PC-9 (cell line): ENCODE measurements around the gene PMIS2. TPM values are rescaled to one million over a fixed set of nuclear protein-coding genes. Genes with fewer than 3 reads are reported as not detected.

Experiments used
- BruUV-seq: library from RNA; stranded (reverse); fragments of 400-500 nt; replicated peaks from 2 replicates; lab custom pipeline; 2021; lab: Mats Ljungman, UMichigan
- CTCF ChIA-PET: fragments of 300-600 bp; sonication (Branson Sonifier 250); formaldehyde crosslinking; loops from one replicate; lab custom pipeline; 2022; ENCODE audit warnings: antibody characterized with exemption; lab: Charles Lee
- POLR2A ChIA-PET: fragments of 300-600 bp; sonication (Branson Sonifier 250); formaldehyde crosslinking; loops from one replicate; lab custom pipeline; 2022; ENCODE audit warnings: antibody characterized with exemption; ENCODE audit not compliant: unreplicated experiment; lab: Charles Lee
- DNase-seq, 2 experiments: peaks; one replicate each; pipeline versions ENCODE4 v3.0.0 to v3.0.0-alpha.2; 2015 to 2022; ENCODE audit warnings: mixed read lengths in 1 of 2
- H2AFZ ChIP-seq: fragments of 200-600 bp; sonication (generic); 2 replicates; pipeline ENCODE4 v1.8.1; 2017; ENCODE audit warnings: antibody characterized with exemption
- H3F3A ChIP-seq: fragments of 200-600 bp; sonication (generic); 2 replicates; pipeline ENCODE4 v1.8.1; 2017; ENCODE audit warnings: antibody characterized with exemption, mild to moderate bottlenecking, low read depth; ENCODE audit not compliant: insufficient read depth
- H3K27ac ChIP-seq: fragments of 200-600 bp; sonication (generic); 2 replicates; pipeline ENCODE4 v1.6.1; 2016; ENCODE audit warnings: mixed run types
- H3K27me3 ChIP-seq: fragments of 200-600 bp; sonication (generic); 2 replicates; pipeline ENCODE4 v1.6.1; 2016; ENCODE audit warnings: low read depth, mixed run types; ENCODE audit not compliant: insufficient read depth
- H3K36me3 ChIP-seq: fragments of 200-600 bp; sonication (generic); 2 replicates; pipeline ENCODE4 v1.6.1; 2016; ENCODE audit warnings: low read depth, mixed run types
- H3K4me1 ChIP-seq: fragments of 200-600 bp; sonication (generic); replicated peaks from 2 replicates; pipeline ENCODE4 v1.6.1; 2016; ENCODE audit warnings: mixed run types; ENCODE audit not compliant: insufficient read depth
- H3K4me2 ChIP-seq: fragments of 200-600 bp; sonication (generic); 2 replicates; pipeline ENCODE4 v1.6.1; 2017; ENCODE audit warnings: mixed run types
- H3K4me3 ChIP-seq: fragments of 200-600 bp; sonication (generic); 2 replicates; pipeline ENCODE4 v1.6.1; 2016; ENCODE audit warnings: mixed run types
- H3K79me2 ChIP-seq: fragments of 200-600 bp; sonication (generic); 2 replicates; pipeline ENCODE4 v1.6.1; 2017; ENCODE audit warnings: low read depth, mixed run types
- H3K9me2 ChIP-seq: fragments of 200-600 bp; sonication (generic); 2 replicates; pipeline ENCODE4 v1.8.1; 2017; ENCODE audit warnings: mild to moderate bottlenecking; ENCODE audit not compliant: insufficient read depth
- H3K9me3 ChIP-seq: fragments of 200-600 bp; sonication (generic); 2 replicates; pipeline ENCODE4 v1.8.1; 2016; ENCODE audit warnings: low read depth; ENCODE audit not compliant: insufficient read depth
- H4K20me1 ChIP-seq: fragments of 200-600 bp; sonication (generic); 2 replicates; pipeline ENCODE4 v1.8.1; 2017; ENCODE audit not compliant: insufficient read depth
- CTCF ChIP-seq: fragments of 200-600 bp; sonication (generic); conservative IDR thresholded peaks from 2 replicates; pipeline ENCODE4 v1.6.1; 2017; ENCODE audit warnings: mixed run types, antibody characterized with exemption, mild to moderate bottlenecking, moderate library complexity
- EZH2 ChIP-seq: fragments of 200-600 bp; sonication (generic); IDR thresholded peaks from 2 replicates; pipeline ENCODE4 v1.8.0; 2017; ENCODE audit warnings: antibody characterized with exemption, low read depth
- intact Hi-C: fragments of 100-400 bp; cut with micrococcal nuclease; formaldehyde crosslinking; loops from one replicate; pipeline ENCODE4 v1.10.0; 2022; ENCODE audit not compliant: unreplicated experiment
- total RNA-seq: library from RNA; stranded (reverse); gene quantifications from 2 replicates; pipeline ENCODE4 v1.2.3, GENCODE V29; 2021

PMIS2 gene
- total RNA-seq, 1 experiment from 2014 or later = not detected

GRCh38 chr19:35556846-35557538 lies 29.0 kb upstream of the PMIS2 start:
- Histone ChIP-seq H2AFZ (no peak overlapping the region), H3K4me3 (no peak overlapping the region), H3K27ac (no peak overlapping the region), H3K9me2 (no peaks in the 10 kb centered on the region), H3K36me3 (no peaks in the 10 kb centered on the region), H3K27me3 (peaks cover 20% of the 10 kb centered on the region), H3K4me1 (no peaks in the 10 kb centered on the region), H3K4me2 (no peak overlapping the region), H3K79me2 (no peaks in the 10 kb centered on the region), H3K9me3 (no peaks in the 10 kb centered on the region), H4K20me1 (no peaks in the 10 kb centered on the region), H3F3A (no peaks in the 10 kb centered on the region; the same call in none of the 2 replicates)
- TF ChIP-seq EZH2 = no peak
- TF ChIP-seq CTCF = no peak
- no TSS peak for BruUV-seq
- ChIA-PET CTCF (interaction anchor here (0.6 kb wide), 1 partner anchor 116 kb away, joined by 3 read pairs; no protein-coding TSS in a partner anchor), POLR2A (no interaction called here)
- intact Hi-C loops = no loop called here
- no peak for DNase-seq

- intact Hi-C loops = no loop called here
- Histone ChIP-seq H3K4me2 (no peak overlapping the region), H3F3A (no peaks in the 10 kb centered on the region; the same call in 1 of the 2 replicates), H3K9me2 (no peaks in the 10 kb centered on the region), H3K4me1 (no peaks in the 10 kb centered on the region), H4K20me1 (no peaks in the 10 kb centered on the region), H3K4me3 (no peak overlapping the region), H3K27me3 (peaks cover 28% of the 10 kb centered on the region), H3K36me3 (no peaks in the 10 kb centered on the region), H3K79me2 (no peaks in the 10 kb centered on the region), H2AFZ (no peak overlapping the region), H3K9me3 (no peaks in the 10 kb centered on the region), H3K27ac (no peak overlapping the region)
- ChIA-PET POLR2A (no interaction called here), CTCF (interaction anchor here (0.6 kb wide), 2 partner anchors 86 to 115 kb away, joined by 3 read pairs; no protein-coding TSS in a partner anchor)
- BruUV-seq = no TSS peak
- TF ChIP-seq CTCF (no peak), EZH2 (no peak)
- no peak for DNase-seq
Observed at GRCh38 chr19:35557539-35558399, 28.2 kb upstream of the PMIS2 start.

- intact Hi-C loops = no loop called here
- CTCF ChIA-PET = interaction anchor here (0.6 kb wide), 1 partner anchor 85 kb away, joined by 3 read pairs; no protein-coding TSS in a partner anchor
- Histone ChIP-seq H3K4me3 (no peak overlapping the region), H3F3A (no peaks in the 10 kb centered on the region; the same call in 1 of the 2 replicates), H3K9me2 (no peaks in the 10 kb centered on the region), H3K36me3 (no peaks in the 10 kb centered on the region), H3K4me2 (no peak overlapping the region), H3K27ac (no peak overlapping the region), H3K27me3 (peaks cover 36% of the 10 kb centered on the region), H3K9me3 (no peaks in the 10 kb centered on the region), H2AFZ (no peak overlapping the region), H3K79me2 (no peaks in the 10 kb centered on the region), H3K4me1 (no peaks in the 10 kb centered on the region), H4K20me1 (no peaks in the 10 kb centered on the region)
- BruUV-seq = no TSS peak
- no peak for DNase-seq
- no peak for TF ChIP-seq EZH2
- TF ChIP-seq CTCF = no peak
- POLR2A ChIA-PET = no interaction called here
Observed at GRCh38 chr19:35558400-35559280, 27.3 kb upstream of the PMIS2 start.
